GM13976 (cell line): Measurements from ENCODE around the gene TMEM243.
"Not testable (repeated sequence)": the region's sequence is repeated elsewhere in the genome, so short reads cannot be mapped to it uniquely, and the experiment has no call there.

Experiments
- DNase-seq: peaks from one replicate; pipeline ENCODE4 v3.0.0; 2012; ENCODE audit warnings: low spot score
- CTCF ChIP-seq: IDR thresholded peaks from 2 replicates; pipeline ENCODE4 v1.5.1; 2012; ENCODE audit warnings: borderline replicate concordance, mild to moderate bottlenecking; ENCODE audit not compliant: insufficient read depth; ENCODE audit errors: extremely low read depth, missing control alignments, control extremely low read depth
- in situ Hi-C: fragments of 300-500 bp; cut with MboI; formaldehyde crosslinking; loops from one replicate; pipeline ENCODE4 v1.12.0; 2022; ENCODE audit warnings: low sequenced_read_pairs, mixed read lengths, inconsistent platforms; ENCODE audit not compliant: unreplicated experiment

The TMEM243 gene

GRCh38 chr7:87204933-87205332, 14.6 kb downstream of the TMEM243 start:
- DNase-seq, result no peak
- TF ChIP-seq CTCF, result no peak
- in situ Hi-C loops, result no loop called here

- DNase-seq, in situ Hi-C loops: not testable (repeated sequence)
These were observed 15.6 kb downstream of the TMEM243 start for GRCh38 chr7:87203929-87204328.

- TF ChIP-seq CTCF, result no peak
- DNase-seq, result no peak
- in situ Hi-C loops, result no loop called here
These were observed 16.8 kb downstream of the TMEM243 start for GRCh38 chr7:87202705-87203104.

- DNase-seq, result no peak
- TF ChIP-seq CTCF, result no peak
- in situ Hi-C loops, result no loop called here
These were observed 17.3 kb downstream of the TMEM243 start for GRCh38 chr7:87202208-87202607.

GRCh38 chr7:87199700-87200450, 19.7 kb downstream of the TMEM243 start:
- in situ Hi-C loops, result no loop called here
- TF ChIP-seq CTCF, result no peak
- DNase-seq, result no peak

GRCh38 chr7:87199241-87199640, 20.3 kb downstream of the TMEM243 start:
- in situ Hi-C loops, result no loop called here
- no peak for TF ChIP-seq CTCF
- no peak for DNase-seq

- no peak for DNase-seq
- in situ Hi-C loops, result no loop called here
- no peak for TF ChIP-seq CTCF
These were observed 25.6 kb downstream of the TMEM243 start for GRCh38 chr7:87193912-87194311.
